Astrocyte (in vitro differentiated cells and primary cell): ENCODE results near the gene SLC25A21.

ENCODE experiments used
- CTCF ChIP-seq: IDR thresholded peaks from 2 replicates; pipeline ENCODE4 v1.5.1; 2011; ENCODE audit warnings: low read depth, mild to moderate bottlenecking, inconsistent platforms, low read length, moderate library complexity; ENCODE audit not compliant: insufficient read depth
- EZH2 ChIP-seq: IDR thresholded peaks from 2 replicates; pipeline ENCODE4 v1.6.1; 2012; ENCODE audit warnings: mild to moderate bottlenecking, low read length, inconsistent platforms; ENCODE audit not compliant: insufficient read depth

GRCh38 chr14:37046815-37047214 lies 125.6 kb downstream of the SLC25A21 start:
- TF ChIP-seq CTCF: no peak
- TF ChIP-seq EZH2: no peak
